ENCODE measurements around the gene CEP70.
"Not testable (repeated sequence)": the region's sequence is repeated elsewhere in the genome, so short reads cannot be mapped to it uniquely, and the experiment has no call there.

Gene CEP70

DNA sequence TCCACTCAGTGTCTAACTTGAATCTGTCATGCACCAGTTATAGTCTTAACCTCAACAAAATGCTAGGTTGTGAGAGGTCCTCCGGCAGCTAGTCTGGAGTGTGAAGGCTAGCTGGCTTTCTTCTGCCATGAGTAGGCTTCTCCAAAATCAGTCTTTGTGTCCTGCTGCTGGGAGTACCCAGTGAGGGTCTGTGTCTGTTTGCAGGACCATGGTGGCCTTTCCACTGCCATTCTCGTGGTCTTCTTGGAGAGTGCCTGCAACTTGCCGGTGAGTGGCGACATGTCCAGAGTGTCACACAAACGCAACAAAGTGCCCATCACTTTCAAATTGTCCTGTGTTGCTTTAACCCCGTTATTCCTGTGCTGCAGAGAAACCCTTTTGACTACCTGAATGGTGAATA is 125.6 kb downstream of the CEP70 start:
- DNase-seq: no peak

DNA sequence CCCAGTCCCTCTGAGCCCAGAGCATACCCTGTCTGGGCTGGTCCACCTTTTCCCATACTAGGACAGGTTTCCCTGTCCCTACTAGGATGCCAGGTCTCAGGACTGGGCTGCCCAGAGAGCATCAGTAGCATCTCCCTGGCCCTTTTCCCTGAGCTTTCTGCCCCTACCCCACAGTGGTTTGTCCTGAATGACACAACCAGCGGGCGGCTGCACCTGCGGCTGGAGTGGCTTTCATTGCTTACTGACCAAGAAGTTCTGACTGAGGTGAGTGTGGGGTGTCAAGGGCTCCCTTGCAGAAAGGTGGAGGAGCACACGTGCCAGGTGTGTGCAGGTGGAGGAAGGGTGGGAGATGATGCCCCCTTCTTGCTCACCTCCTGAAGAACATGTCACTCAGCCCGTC is 126.1 kb downstream of the CEP70 start:
- no peak for DNase-seq

GRCh38 chr3:138465925-138466324 is 128.1 kb downstream of the CEP70 start:
- no peak for DNase-seq

DNA sequence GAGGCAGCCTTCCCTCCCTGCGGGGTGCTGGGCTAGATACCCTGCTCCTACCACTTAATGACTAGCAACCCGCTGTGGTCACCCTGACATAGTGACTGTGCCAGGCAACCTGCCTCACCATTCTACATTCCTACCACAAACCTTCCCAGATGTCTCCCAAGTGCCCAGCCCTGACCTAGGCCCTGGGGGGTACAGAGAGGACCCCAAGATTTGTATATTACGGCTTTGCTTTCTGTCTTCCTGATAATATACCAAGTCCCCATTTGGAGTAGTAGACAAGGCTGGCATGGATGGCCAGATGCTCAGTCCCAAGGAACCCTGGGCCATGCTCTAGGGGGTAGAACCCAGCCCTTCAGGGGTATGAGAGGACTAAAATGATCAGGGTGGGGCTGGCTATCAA is 128.6 kb downstream of the CEP70 start:
- DNase-seq: no peak

GRCh38 chr3:138464491-138464860 is 129.6 kb downstream of the CEP70 start:
- DNase-seq: no peak

DNA sequence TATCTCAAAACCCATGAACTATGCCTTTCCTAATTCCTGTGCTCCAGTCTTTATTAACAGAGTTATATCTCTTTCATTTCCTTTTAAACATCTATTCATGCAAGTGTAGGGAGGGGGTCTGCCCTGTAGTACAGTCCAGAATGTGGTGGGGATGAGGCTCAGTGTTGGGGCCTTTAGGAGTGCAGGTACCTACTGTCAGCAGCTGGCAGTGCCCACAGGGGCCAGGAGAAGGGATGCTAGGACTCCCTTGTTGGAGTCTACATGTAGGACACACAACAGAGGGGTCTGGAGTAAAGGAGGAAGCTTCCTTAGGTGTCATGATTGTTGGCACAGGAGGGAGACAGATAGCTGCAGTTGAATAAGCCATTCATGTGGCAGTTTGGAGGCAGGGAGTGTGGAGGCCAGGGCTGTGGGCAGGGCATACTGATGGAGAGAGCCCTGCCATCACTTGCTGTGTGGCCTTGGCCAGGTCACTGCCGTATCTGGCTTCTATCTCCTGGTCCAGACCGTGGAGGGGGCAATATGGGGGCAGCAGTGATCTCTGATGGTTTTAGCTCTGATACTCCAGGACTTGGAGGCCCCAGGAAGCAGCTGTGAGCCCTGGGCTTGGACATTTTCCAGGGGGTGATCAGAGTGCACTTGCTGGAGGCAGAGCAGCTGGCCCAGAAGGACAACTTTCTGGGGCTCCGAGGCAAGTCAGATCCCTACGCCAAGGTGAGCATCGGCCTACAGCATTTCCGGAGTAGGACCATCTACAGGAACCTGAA is 130.2 kb downstream of the CEP70 start:
- DNase-seq: no peak

- no peak for DNase-seq
Measured at GRCh38 chr3:138461896-138462295, 132.2 kb downstream of the CEP70 start.

- DNase-seq: no peak
Measured at GRCh38 chr3:138461246-138461645, 132.8 kb downstream of the CEP70 start.

DNA sequence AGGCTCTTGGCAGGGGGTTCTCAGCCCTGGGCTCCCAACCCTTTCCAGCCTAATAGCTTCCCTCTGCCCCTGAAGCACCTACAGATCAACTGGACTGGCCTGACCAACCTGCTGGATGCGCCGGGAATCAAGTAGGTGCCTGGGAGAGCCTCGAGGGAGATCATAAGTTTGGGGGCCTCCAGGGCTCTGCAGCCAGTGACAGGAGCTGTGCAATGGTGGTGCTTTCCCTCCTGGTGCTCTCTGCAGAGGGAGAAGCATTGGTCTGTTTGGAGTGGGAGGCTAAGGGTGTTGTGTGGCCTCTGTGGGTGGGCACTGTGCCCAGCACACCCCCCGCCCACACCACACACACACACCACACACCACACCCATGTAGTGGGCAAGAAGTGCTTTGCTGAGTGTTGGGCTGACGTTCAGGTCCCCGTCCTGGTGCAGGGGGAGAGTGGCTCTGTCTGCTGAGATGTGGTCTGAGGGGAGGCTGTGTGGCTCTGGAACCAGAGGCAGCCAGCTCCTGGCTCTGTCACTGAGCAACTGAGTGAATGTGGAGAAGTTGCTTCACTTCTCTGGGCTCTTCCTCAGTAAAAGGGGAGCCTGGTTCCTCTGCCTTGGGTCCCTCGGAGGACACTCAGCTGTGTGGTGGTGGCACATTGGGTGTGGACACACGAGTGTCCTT is 133.4 kb downstream of the CEP70 start:
- DNase-seq: no peak

DNA sequence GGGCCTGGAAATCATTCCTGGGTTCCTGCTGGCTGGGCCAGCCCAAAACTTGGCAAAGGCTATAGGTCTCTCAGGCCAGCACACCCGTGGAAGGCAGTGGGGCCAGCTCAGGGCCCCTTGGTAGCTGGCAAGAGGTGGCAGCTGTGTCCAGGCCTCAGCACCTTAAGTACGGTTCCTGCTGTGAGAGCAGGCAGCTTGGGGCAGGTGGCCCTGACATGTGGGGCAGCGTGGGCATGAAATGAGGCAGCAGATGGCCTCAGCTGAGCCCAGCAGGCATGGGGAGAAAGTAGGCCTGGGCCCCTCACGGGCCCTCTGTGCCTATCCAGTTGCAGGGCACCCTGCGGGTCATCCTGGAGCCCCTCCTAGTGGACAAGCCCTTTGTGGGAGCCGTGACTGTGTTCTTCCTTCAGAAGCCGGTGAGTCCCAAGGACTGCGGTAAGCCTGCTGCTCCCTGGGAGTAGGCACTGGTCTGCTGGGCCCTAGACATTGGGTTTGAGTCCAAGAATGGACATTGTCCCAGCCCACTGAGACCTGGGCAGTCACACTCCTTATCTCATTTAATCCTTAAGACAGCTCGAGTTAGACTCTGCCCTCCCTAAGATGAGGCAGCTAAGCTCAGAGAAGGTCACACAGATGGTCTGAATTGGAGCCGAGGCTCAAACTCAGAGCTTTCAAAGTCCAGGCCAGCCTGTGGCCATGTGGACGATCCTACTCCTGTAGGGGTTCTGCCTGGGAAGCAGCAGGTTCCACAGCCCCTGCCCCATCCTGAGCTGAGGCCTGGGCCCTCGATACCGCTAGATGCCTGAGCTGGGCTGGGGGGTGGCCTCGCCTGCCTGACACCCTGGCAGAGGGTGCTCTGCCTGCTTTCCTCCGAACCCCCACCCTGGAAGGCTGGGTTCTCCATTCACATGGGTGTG is 134.2 kb downstream of the CEP70 start:
- DNase-seq: no peak

DNA sequence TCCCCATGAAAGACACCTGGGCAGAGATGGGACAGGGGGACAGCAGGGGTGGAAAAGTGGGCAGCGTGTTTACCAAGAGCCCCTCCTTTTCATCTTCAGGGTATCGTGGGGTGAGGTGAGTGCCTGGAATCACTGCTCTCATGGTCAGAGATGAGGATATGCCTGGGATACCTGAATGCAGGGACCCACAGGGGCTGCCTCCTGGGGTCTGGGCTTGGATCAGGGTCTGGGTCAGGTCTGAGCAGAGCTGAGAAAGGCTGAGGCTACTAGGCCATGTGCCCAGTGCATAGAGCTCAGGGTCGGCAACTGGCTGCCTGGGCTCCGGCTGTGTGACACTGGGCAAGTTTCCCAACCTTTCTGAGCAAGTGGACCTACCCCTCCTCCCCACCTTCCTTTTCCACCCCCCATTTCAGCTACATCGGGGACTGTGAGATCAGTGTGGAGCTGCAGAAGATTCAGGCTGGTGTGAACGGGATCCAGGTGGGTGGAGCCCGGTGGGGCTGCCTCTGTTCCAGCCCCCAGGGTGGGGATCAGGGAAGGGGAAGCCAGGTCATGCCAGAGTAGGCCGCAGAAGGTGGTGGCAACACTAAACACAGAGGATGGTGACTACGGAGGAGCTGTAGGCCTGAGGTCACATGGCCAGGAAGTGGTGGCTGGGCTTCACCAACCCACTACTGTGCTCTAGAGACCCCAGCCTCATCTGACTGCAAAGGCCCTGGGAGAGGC is 135.1 kb downstream of the CEP70 start:
- DNase-seq: no peak

- DNase-seq: no peak
Measured at GRCh38 chr3:138457863-138458735, 136.0 kb downstream of the CEP70 start.

DNA sequence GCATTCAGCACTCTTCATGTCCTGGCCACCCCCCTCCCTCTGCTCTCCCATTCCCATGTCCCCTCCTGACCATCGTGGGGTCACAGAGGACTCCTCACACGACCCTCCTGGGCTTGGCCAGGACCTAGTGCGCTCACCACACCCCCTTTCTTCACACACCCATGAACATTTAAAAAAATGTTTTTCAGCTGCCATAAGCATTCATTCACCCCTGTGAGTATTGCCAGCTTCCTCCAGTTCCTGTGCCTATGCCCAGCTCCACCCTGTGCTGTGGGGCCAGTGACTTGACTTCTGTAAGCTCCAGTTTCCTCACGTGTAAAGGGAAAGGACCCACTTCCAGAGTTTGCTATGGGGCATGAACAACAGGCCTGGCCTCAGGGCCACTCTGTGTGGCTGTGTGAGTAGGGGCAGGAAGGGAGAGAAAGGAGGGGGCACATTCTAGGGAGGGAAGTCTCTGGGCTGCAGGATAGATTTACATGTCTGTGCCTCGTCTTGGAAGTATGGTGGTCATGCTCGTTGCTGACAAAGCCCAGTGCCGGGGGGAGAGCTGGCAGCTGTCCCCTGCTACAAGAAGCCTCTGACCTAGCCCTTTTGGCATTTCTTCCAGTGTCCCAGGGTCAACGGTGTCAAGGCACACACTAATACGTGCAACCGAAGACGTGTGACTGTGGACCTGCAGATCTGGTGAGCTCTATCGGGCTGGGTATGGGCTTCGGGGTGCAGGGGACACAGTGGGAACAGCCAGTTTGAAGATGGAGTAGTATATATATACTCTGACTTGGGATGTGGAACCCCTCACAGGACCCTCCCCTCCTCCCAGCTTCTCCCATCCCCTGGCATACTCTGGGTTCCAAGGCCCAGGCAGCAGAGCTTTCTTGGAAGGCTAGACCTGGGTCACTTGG is 136.8 kb downstream of the CEP70 start:
- no peak for DNase-seq

- DNase-seq: no peak
Measured at GRCh38 chr3:138455801-138456716, 138.0 kb downstream of the CEP70 start.

GRCh38 chr3:138453940-138454339 is 140.1 kb downstream of the CEP70 start:
- not testable (repeated sequence) for DNase-seq

- no peak for DNase-seq
Measured at GRCh38 chr3:138452436-138452835, 141.6 kb downstream of the CEP70 start.

- DNase-seq: no peak
Measured at GRCh38 chr3:138451595-138452162, 142.4 kb downstream of the CEP70 start.

DNA sequence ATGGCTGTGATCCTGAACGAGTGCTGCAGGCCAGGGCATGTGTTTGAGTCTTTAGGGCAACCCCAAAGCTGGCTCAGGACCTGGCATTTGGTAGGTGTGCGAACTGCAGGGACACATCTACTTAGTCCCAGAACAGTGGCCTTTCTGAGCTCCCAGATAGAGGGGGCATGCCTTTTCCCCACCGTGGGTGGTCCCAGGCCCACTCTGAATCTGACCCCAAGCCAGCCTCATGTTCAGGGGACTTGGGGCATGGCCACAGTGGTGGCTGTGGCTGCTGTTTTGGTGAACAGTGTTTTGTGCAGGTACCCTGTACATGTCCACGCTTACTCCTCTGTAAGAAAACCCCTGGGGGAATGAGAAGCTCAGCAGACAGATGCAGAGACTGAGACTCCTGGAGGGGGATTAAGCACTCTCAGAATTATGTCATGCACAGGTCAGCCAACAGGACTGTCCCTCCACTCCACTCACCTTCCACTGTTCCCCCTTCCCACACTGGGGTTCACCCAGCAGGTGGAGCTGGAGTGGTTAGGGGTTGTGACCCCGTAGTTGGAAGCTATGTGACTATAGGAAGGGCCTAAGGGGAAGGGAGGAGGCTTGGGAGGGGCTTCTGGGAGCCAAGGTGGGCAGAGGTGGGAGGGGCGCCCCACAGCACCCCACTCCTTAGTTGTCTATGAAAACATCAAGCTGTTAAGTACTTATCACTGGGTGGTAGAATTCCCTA is 143.2 kb downstream of the CEP70 start:
- DNase-seq: no peak

- DNase-seq: no peak
Measured at GRCh38 chr3:138450181-138450580, 143.9 kb downstream of the CEP70 start.
